CD14-positive monocyte (primary cell): ENCODE measurements around the gene RAB11FIP4. TPM values are rescaled to one million over a fixed set of nuclear protein-coding genes. Genes with fewer than 3 reads are reported as not detected.

Experiments used
- DNase-seq, 3 donors: peaks; one replicate each; pipeline ENCODE4 v3.0.0-alpha.2; 2011 to 2022
- H2AFZ ChIP-seq: 2 replicates; pipeline ENCODE4 v1.6.0; 2012; ENCODE audit warnings: mild to moderate bottlenecking, low read depth, low read length, inconsistent platforms; ENCODE audit not compliant: insufficient read depth, poor library complexity, severe bottlenecking
- H3K27ac ChIP-seq, 2 donors: 1 replicate in 1 of 2; 2 replicates in 1 of 2; pipeline ENCODE4 v1.5.1; 2012 to 2013; ENCODE audit warnings: low read length in 2 of 2, control low read depth in 1 of 2, inconsistent platforms in 1 of 2, low read depth in 1 of 2, mild to moderate bottlenecking in 1 of 2
- H3K27me3 ChIP-seq, 2 donors: one replicate each; pipeline versions ENCODE4 v1.6.0 to v1.6.1; 2011 to 2013; ENCODE audit warnings: low read length in 2 of 2; ENCODE audit not compliant: control insufficient read depth in 2 of 2, insufficient read depth in 2 of 2
- H3K36me3 ChIP-seq, 2 donors: replicated peaks in 1 of 2; 1 replicate in 1 of 2; 2 replicates in 1 of 2; pipeline versions ENCODE4 v1.5.1 to v1.6.1; 2012 to 2013; ENCODE audit warnings: low read length in 2 of 2, control low read depth in 1 of 2, inconsistent platforms in 1 of 2, mild to moderate bottlenecking in 1 of 2; ENCODE audit not compliant: insufficient read depth in 2 of 2, control insufficient read depth in 1 of 2
- H3K4me1 ChIP-seq, 2 donors: 1 replicate in 1 of 2; 2 replicates in 1 of 2; pipeline versions ENCODE4 v1.5.1 to v1.6.1; 2012 to 2013; ENCODE audit warnings: low read length in 2 of 2, control low read depth in 1 of 2, inconsistent platforms in 1 of 2, mild to moderate bottlenecking in 1 of 2, moderate library complexity in 1 of 2; ENCODE audit not compliant: insufficient read depth in 2 of 2, control insufficient read depth in 1 of 2
- H3K4me2 ChIP-seq: replicated peaks from 2 replicates; pipeline ENCODE3; 2012; ENCODE audit warnings: low read length, moderate library complexity, mild to moderate bottlenecking; ENCODE audit not compliant: poor library complexity, severe bottlenecking; ENCODE audit errors: extremely low read depth
- H3K4me3 ChIP-seq, 3 experiments: fragments of 200-600 bp in 1 of 3; sonication (generic) in 1 of 3; replicated peaks in 1 of 3; 1 replicate in 2 of 3; 2 replicates in 1 of 3; pipeline ENCODE4 v1.5.1; 2011 to 2013; ENCODE audit warnings: low read length in 3 of 3, mild to moderate bottlenecking in 3 of 3, control low read depth in 2 of 3, low read depth in 2 of 3, inconsistent platforms in 1 of 3, moderate library complexity in 1 of 3
- H3K79me2 ChIP-seq: 2 replicates; pipeline ENCODE4 v1.6.0; 2012; ENCODE audit warnings: mild to moderate bottlenecking, control low read depth, inconsistent platforms, low read length, moderate library complexity; ENCODE audit not compliant: insufficient read depth
- H3K9ac ChIP-seq: 2 replicates; pipeline ENCODE4 v1.6.0; 2017; ENCODE audit warnings: low read length, mild to moderate bottlenecking; ENCODE audit not compliant: insufficient read depth, poor library complexity, severe bottlenecking
- H3K9me3 ChIP-seq, 2 donors: replicated peaks in 1 of 2; 1 replicate in 1 of 2; 2 replicates in 1 of 2; pipeline versions ENCODE4 v1.5.1 to v1.6.1; 2012 to 2013; ENCODE audit warnings: low read length in 2 of 2, control low read depth in 1 of 2; ENCODE audit not compliant: control insufficient read depth in 1 of 2, insufficient read depth in 1 of 2
- H4K20me1 ChIP-seq: 2 replicates; pipeline ENCODE4 v1.6.0; 2012; ENCODE audit warnings: mild to moderate bottlenecking, low read length, control low read depth, moderate library complexity; ENCODE audit not compliant: insufficient read depth
- H3K27ac Mint-ChIP-seq, 7 donors: one replicate each; pipeline ENCODE4 v1.8.0; 2020; ENCODE audit warnings: mild to moderate bottlenecking in 7 of 7, mixed read lengths in 7 of 7, moderate library complexity in 6 of 7, inconsistent platforms in 2 of 7
- H3K27me3 Mint-ChIP-seq, 3 donors: one replicate each; pipeline ENCODE4 v1.8.0; 2021 to 2022; ENCODE audit warnings: low read depth in 3 of 3, mild to moderate bottlenecking in 3 of 3, mixed read lengths in 3 of 3, moderate library complexity in 3 of 3, inconsistent platforms in 1 of 3
- H3K36me3 Mint-ChIP-seq, 2 donors: one replicate each; pipeline ENCODE4 v1.8.0; 2020; ENCODE audit warnings: mixed read lengths in 2 of 2, inconsistent platforms in 1 of 2, mild to moderate bottlenecking in 1 of 2
- H3K4me1 Mint-ChIP-seq: one replicate; pipeline ENCODE4 v1.8.0; 2020; ENCODE audit warnings: mild to moderate bottlenecking, mixed read lengths
- H3K4me3 Mint-ChIP-seq, 2 donors: one replicate each; pipeline ENCODE4 v1.8.0; 2020; ENCODE audit warnings: mild to moderate bottlenecking in 2 of 2, mixed read lengths in 2 of 2, moderate library complexity in 1 of 2
- H3K9me3 Mint-ChIP-seq, 7 donors: one replicate each; pipeline ENCODE4 v1.8.0; 2020 to 2022; ENCODE audit warnings: mixed read lengths in 7 of 7, mild to moderate bottlenecking in 6 of 7, moderate library complexity in 6 of 7, inconsistent platforms in 2 of 7
- WGBS: methylation state at CpG from one replicate; pipeline ENCODE4 v1.1.5; 2013; ENCODE audit warnings: missing lambda C conversion rate; ENCODE audit not compliant: insufficient coverage; 5-methylcytosine and 5-hydroxymethylcytosine counted together
- intact Hi-C, 2 donors: fragments of 100-400 bp; cut with micrococcal nuclease; formaldehyde crosslinking; loops; one replicate each; pipeline versions ENCODE4 v1.15.0 to v1.15.1; 2023
- polyA plus RNA-seq, 3 donors: library from polyadenylated mRNA; depleted of rRNA in 1 of 3; unstranded in 2 of 3; stranded (reverse) in 1 of 3; fragments of 300-500 nt in 2 of 3; fragments of >200 nt in 1 of 3; fragmentation: Illumina TruSeq in 2 of 3; gene quantifications; 1 replicate in 2 of 3; 2 replicates in 1 of 3; pipeline ENCODE4 v1.2.3, GENCODE V29; 2012 to 2021
- TF ChIP-seq, protein P1 (sequence below): fragments of 200-600 bp; IDR thresholded peaks from one replicate; pipeline ENCODE4 v1.8.0; 2022; ENCODE audit warnings: antibody characterized with exemption, mild to moderate bottlenecking

RAB11FIP4 gene
- polyA plus RNA-seq, 3 donors = 10.4 to 21.9 (median 16.2) TPM

DNA sequence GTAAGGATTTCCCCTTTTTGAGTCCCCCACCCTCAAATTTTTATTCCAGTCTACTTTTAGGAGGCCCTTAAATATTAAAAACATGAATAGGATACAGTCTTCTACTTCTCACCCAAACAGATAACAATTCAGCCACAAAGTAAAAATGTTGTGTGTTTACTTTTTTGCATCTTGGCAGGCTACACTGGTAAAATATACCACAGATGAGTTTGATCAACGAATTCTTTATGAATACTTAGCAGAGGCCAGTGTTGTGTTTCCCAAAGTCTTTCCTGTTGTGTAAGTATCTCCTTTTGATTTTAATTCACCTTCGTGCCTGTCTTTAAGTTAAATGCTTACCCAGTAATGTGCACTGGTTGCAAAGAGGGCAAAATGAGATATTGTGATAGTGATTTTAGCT is 34.4 kb upstream of the RAB11FIP4 start:
- Histone ChIP-seq H3K79me2 (no peaks in the 10 kb centered on the region), H3K36me3 (peaks cover 10 to 58% of the 10 kb centered on the region in 2 donors), H3K4me2 (no peak overlapping the region), H3K4me1 (no peaks in the 10 kb centered on the region), H3K4me3 (no peak overlapping the region), H3K9ac (no peak overlapping the region), H3K9me3 (no peaks in the 10 kb centered on the region), H4K20me1 (no peaks in the 10 kb centered on the region), H3K27me3 (no peaks in the 10 kb centered on the region), H2AFZ (no peak overlapping the region), H3K27ac (no peak overlapping the region)
- TF ChIP-seq, protein P1, sequence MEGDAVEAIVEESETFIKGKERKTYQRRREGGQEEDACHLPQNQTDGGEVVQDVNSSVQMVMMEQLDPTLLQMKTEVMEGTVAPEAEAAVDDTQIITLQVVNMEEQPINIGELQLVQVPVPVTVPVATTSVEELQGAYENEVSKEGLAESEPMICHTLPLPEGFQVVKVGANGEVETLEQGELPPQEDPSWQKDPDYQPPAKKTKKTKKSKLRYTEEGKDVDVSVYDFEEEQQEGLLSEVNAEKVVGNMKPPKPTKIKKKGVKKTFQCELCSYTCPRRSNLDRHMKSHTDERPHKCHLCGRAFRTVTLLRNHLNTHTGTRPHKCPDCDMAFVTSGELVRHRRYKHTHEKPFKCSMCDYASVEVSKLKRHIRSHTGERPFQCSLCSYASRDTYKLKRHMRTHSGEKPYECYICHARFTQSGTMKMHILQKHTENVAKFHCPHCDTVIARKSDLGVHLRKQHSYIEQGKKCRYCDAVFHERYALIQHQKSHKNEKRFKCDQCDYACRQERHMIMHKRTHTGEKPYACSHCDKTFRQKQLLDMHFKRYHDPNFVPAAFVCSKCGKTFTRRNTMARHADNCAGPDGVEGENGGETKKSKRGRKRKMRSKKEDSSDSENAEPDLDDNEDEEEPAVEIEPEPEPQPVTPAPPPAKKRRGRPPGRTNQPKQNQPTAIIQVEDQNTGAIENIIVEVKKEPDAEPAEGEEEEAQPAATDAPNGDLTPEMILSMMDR = no peak
- no peaks in the 10 kb centered on the region for H3K27me3 Mint-ChIP-seq
- no peak for DNase-seq
- no peak overlapping the region for H3K4me3 Mint-ChIP-seq
- peaks cover 4% of the 10 kb centered on the region for H3K4me1 Mint-ChIP-seq
- H3K9me3 Mint-ChIP-seq = no peaks in the 10 kb centered on the region
- 100% methylated on average over 1 of the region's 2 CpGs for WGBS
- no peak overlapping the region for H3K27ac Mint-ChIP-seq
- peaks cover 49 to 55% of the 10 kb centered on the region in 2 donors for H3K36me3 Mint-ChIP-seq
- intact Hi-C loops = no loop called here

DNA sequence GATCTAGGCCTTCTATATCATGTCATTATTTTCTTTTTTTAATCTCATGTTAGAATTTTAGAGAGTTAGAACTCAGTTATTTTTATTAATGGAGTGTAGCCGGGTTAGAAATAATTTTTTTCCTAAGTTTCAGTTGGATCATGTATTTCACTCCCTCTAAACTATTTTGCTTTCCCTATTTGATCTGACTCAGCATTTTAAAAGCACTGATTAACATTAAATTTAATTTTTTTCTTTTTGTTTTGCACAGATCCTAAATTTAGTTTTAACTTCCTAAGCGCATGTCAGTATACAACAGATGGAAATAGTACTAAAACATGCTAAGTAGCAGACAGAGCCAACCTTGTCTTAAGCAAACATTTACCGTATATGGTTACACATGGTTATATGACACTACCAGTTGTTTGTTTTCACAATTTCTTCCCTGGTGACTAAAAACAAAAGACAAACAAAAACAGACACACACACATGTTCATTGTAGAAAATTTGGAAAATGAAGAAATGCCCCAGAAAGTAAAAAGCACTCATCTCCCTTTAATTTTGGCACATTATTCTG is 33.6 kb upstream of the RAB11FIP4 start:
- Mint-ChIP-seq H3K9me3 (peaks cover 0 to 1% (median 0%) of the 10 kb centered on the region in 7 donors), H3K4me3 (no peak overlapping the region), H3K27me3 (no peaks in the 10 kb centered on the region), H3K27ac (no peak overlapping the region), H3K4me1 (peaks cover 5% of the 10 kb centered on the region), H3K36me3 (peaks cover 46 to 54% of the 10 kb centered on the region in 2 donors)
- H3K9me3 ChIP-seq = no peaks in the 10 kb centered on the region
- H3K9ac ChIP-seq = no peak overlapping the region
- H3K79me2 ChIP-seq = no peaks in the 10 kb centered on the region
- H4K20me1 ChIP-seq = no peaks in the 10 kb centered on the region
- intact Hi-C loops = no loop called here
- H3K36me3 ChIP-seq = peaks cover 10 to 59% of the 10 kb centered on the region in 2 donors
- H3K27ac ChIP-seq = no peak overlapping the region
- DNase-seq = no peak
- no peak overlapping the region for H3K4me2 ChIP-seq
- no peaks in the 10 kb centered on the region for H3K27me3 ChIP-seq
- no CpG with 5 or more reads among the region's 3 CpGs for WGBS
- TF ChIP-seq, protein P1 = no peak
- no peak overlapping the region for H3K4me3 ChIP-seq
- no peak overlapping the region for H2AFZ ChIP-seq
- no peaks in the 10 kb centered on the region for H3K4me1 ChIP-seq
